SU-DHL-6 (cell line): Measurements from ENCODE around the gene RGS7.

ENCODE experiments used
- H2AFZ ChIP-seq: fragments of 200-600 bp; sonication (generic); 2 replicates; pipeline ENCODE4 v1.6.1; 2014; ENCODE audit warnings: low read depth, mild to moderate bottlenecking, moderate library complexity, mixed read lengths, antibody characterized with exemption, low read length; ENCODE audit not compliant: severe bottlenecking
- H3F3A ChIP-seq: fragments of 200-600 bp; shearing (Covaris generic); 2 replicates; pipeline ENCODE4 v1.6.0; 2016; ENCODE audit warnings: antibody characterized with exemption, mild to moderate bottlenecking; ENCODE audit not compliant: insufficient read depth
- H3K27ac ChIP-seq: fragments of 200-600 bp; sonication (generic); 2 replicates; pipeline ENCODE4 v1.5.1; 2016; ENCODE audit warnings: low read depth, mild to moderate bottlenecking, low read length, moderate library complexity, mixed read lengths
- H3K27me3 ChIP-seq: fragments of 200-600 bp; sonication (generic), shearing (Covaris generic); 2 replicates; pipeline ENCODE4 v1.6.0; 2014; ENCODE audit warnings: mild to moderate bottlenecking, low read length
- H3K36me3 ChIP-seq: fragments of 200-600 bp; sonication (generic); 2 replicates; pipeline ENCODE4 v1.6.1; 2014; ENCODE audit warnings: mild to moderate bottlenecking, low read length, mixed read lengths
- H3K4me2 ChIP-seq: fragments of 300-600, 200-600 bp; shearing (Covaris generic), sonication (generic); 2 replicates; pipeline ENCODE4 v1.6.0; 2014; ENCODE audit warnings: low read length, low read depth, mild to moderate bottlenecking; ENCODE audit not compliant: poor library complexity, severe bottlenecking
- H3K4me3 ChIP-seq: fragments of 200-600 bp; sonication (generic); 2 replicates; pipeline ENCODE4 v1.5.1; 2014; ENCODE audit warnings: antibody characterized with exemption, low read length, mild to moderate bottlenecking, mixed read lengths; ENCODE audit not compliant: insufficient read depth, poor library complexity, severe bottlenecking
- H3K79me2 ChIP-seq: fragments of 200-600 bp; sonication (generic); 2 replicates; pipeline ENCODE4 v1.6.1; 2014; ENCODE audit warnings: mild to moderate bottlenecking, low read length, moderate library complexity; ENCODE audit not compliant: insufficient read depth
- H3K9ac ChIP-seq: fragments of 200-600 bp; sonication (generic); 2 replicates; pipeline ENCODE4 v1.7.0; 2014; ENCODE audit warnings: mild to moderate bottlenecking, low read length
- H3K9me2 ChIP-seq: fragments of 200-600 bp; sonication (generic); replicated peaks from 2 replicates; pipeline ENCODE4 v1.6.1; 2014; ENCODE audit warnings: low read length; ENCODE audit not compliant: insufficient read depth
- H3K9me3 ChIP-seq: fragments of 200-600 bp; sonication (generic); 2 replicates; pipeline ENCODE4 v1.6.1; 2014; ENCODE audit warnings: low read length, mixed read lengths; ENCODE audit not compliant: insufficient read depth
- H4K20me1 ChIP-seq: fragments of 200-600 bp; sonication (generic); 2 replicates; pipeline ENCODE4 v1.6.1; 2014; ENCODE audit warnings: low read depth, mild to moderate bottlenecking, antibody characterized with exemption, low read length, moderate library complexity, mixed read lengths
- EZH2phosphoT487 ChIP-seq: fragments of 200-600 bp; sonication (generic), shearing (Covaris generic); conservative IDR thresholded peaks from 2 replicates; pipeline ENCODE4 v1.6.1; 2018; ENCODE audit warnings: mild to moderate bottlenecking, antibody characterized with exemption, low read length, moderate library complexity, mixed read lengths
- TF ChIP-seq, protein P1 (sequence below): fragments of 200-600 bp; sonication (generic); IDR thresholded peaks from one replicate; pipeline ENCODE4 v1.5.1; 2017; ENCODE audit warnings: antibody characterized with exemption, mild to moderate bottlenecking, low read length, moderate library complexity; ENCODE audit not compliant: insufficient read depth, poor library complexity, severe bottlenecking

The RGS7 gene

DNA sequence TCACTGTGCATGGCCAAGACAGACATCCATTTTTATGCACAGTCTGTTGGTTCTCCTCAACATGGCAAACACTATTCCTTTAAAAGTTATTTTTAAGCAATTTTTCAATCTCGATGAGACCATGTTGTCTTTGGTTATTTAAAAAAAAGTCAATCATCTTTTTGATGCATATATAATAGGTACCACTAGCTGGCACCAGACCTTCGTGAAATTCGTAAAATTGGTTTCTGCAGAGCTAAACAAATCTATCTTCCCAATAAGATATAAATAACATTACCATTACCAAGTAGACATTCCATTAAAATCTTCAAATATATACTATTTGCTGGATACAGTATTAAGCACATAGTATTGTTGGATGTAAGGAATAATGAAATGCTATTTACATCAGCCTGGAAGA is 525.1 kb downstream of the RGS7 start:
- no peak overlapping the region for H3K4me3 ChIP-seq
- no peak overlapping the region for H3K4me2 ChIP-seq
- H3K27me3 ChIP-seq = no peaks in the 10 kb centered on the region
- H3K36me3 ChIP-seq = no peaks in the 10 kb centered on the region
- no peak overlapping the region for H3K9ac ChIP-seq
- H3K9me2 ChIP-seq = no peaks in the 10 kb centered on the region
- no peaks in the 10 kb centered on the region for H3K79me2 ChIP-seq
- TF ChIP-seq, protein P1, sequence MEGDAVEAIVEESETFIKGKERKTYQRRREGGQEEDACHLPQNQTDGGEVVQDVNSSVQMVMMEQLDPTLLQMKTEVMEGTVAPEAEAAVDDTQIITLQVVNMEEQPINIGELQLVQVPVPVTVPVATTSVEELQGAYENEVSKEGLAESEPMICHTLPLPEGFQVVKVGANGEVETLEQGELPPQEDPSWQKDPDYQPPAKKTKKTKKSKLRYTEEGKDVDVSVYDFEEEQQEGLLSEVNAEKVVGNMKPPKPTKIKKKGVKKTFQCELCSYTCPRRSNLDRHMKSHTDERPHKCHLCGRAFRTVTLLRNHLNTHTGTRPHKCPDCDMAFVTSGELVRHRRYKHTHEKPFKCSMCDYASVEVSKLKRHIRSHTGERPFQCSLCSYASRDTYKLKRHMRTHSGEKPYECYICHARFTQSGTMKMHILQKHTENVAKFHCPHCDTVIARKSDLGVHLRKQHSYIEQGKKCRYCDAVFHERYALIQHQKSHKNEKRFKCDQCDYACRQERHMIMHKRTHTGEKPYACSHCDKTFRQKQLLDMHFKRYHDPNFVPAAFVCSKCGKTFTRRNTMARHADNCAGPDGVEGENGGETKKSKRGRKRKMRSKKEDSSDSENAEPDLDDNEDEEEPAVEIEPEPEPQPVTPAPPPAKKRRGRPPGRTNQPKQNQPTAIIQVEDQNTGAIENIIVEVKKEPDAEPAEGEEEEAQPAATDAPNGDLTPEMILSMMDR = no peak
- no peak for TF ChIP-seq EZH2phosphoT487
- H3K27ac ChIP-seq = no peak overlapping the region
- no peaks in the 10 kb centered on the region for H3K9me3 ChIP-seq
- no peaks in the 10 kb centered on the region for H3F3A ChIP-seq
- H4K20me1 ChIP-seq = no peaks in the 10 kb centered on the region
- no peak overlapping the region for H2AFZ ChIP-seq

DNA sequence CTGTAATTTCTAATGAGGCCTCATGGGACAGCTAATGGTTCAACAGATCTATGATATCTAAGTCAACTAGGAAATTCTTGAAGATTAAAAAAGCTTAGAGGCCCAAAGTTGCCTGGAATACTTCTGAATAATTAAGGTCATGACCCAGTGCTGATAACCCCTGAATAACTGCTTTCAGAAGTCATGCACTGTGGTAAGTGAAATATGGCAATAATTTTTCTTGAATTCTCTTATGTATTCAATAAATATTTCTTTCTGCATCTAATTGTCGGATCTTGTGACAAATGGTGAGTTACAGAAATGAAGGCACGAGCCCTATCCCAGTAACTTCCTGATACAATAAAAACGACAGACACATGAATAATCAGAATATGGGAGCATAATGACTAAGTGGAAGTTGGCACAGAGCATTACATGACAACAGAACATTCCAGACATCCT is 525.8 kb downstream of the RGS7 start:
- TF ChIP-seq EZH2phosphoT487 = no peak
- TF ChIP-seq, protein P1 = no peak
- H3K4me3 ChIP-seq = no peak overlapping the region
- no peaks in the 10 kb centered on the region for H3K79me2 ChIP-seq
- no peaks in the 10 kb centered on the region for H3K36me3 ChIP-seq
- H3K27me3 ChIP-seq = no peaks in the 10 kb centered on the region
- no peaks in the 10 kb centered on the region for H4K20me1 ChIP-seq
- H3K9me2 ChIP-seq = no peaks in the 10 kb centered on the region
- H3K9me3 ChIP-seq = no peaks in the 10 kb centered on the region
- H3K27ac ChIP-seq = no peak overlapping the region
- no peak overlapping the region for H2AFZ ChIP-seq
- H3K9ac ChIP-seq = no peak overlapping the region
- H3K4me2 ChIP-seq = no peak overlapping the region
- no peaks in the 10 kb centered on the region for H3F3A ChIP-seq

DNA sequence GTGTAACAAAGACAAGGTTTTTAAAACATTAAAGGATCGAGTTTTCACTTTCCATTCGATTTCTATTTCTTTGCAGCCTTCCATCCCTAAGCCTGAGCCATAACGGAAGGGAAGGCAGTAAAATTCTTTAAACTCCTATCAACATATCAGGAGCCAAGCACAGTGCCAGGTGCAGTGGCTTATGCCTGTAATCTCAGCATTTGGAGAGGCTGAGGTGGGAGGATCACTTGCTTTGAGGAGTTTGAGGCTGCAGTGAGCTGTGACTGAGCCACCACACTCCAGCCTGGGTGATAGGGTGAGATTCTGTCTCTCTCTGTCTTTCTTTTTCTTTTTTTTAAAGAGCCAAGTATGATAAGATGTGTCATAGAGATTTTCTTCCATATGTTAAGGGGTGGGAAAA is 527.5 kb downstream of the RGS7 start:
- no peak overlapping the region for H2AFZ ChIP-seq
- H3K4me3 ChIP-seq = no peak overlapping the region
- H3K9me3 ChIP-seq = no peaks in the 10 kb centered on the region
- no peak overlapping the region for H3K4me2 ChIP-seq
- H3K9ac ChIP-seq = no peak overlapping the region
- no peaks in the 10 kb centered on the region for H3K79me2 ChIP-seq
- no peaks in the 10 kb centered on the region for H3K9me2 ChIP-seq
- H4K20me1 ChIP-seq = no peaks in the 10 kb centered on the region
- no peak for TF ChIP-seq EZH2phosphoT487
- TF ChIP-seq, protein P1 = no peak
- H3F3A ChIP-seq = no peaks in the 10 kb centered on the region
- no peaks in the 10 kb centered on the region for H3K36me3 ChIP-seq
- H3K27ac ChIP-seq = no peak overlapping the region
- no peaks in the 10 kb centered on the region for H3K27me3 ChIP-seq
